ENCODE results near the gene TTC24. TPM values are rescaled to one million over a fixed set of nuclear protein-coding genes. Genes with fewer than 3 reads are reported as not detected.
A peak's percentile ranks its signal among the peaks of the same experiment; 100 is the strongest.

TTC24 gene
- total RNA-seq, 3 donors from 2014 or later: 0.25 to 0.43 (median 0.34) TPM

DNA sequence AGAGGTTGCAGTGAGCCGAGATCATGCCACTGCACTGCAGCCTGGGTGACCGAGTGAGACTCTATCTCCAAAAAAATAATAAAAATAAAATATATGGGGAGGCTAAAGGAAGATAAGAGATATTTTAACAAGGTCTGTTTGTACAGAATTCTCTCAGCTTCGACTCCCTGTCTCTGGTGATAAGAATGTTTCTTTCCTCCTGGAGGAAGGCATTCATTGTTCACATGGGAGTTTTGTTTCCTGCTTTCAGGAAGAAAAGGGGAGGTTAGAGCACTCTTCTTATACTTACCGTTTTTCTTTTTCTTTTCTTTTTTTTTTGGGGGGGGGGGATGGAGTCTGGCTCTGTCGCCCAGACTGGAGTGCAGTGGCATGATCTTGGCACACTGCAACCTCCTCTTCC lies 10.0 kb downstream of the TTC24 start:
- ATAC-seq (no peak), DNase-seq (no peak)
- no peaks in the 10 kb centered on the region for H3K36me3 ChIP-seq (ENCODE audit: low read depth)
- no peak for TF ChIP-seq CTCF (IDR thresholded peaks at IDR 0.05)
- H3K9me3 ChIP-seq: no peaks in the 10 kb centered on the region
- intact Hi-C loops (cut with DNase I, micrococcal nuclease): no loop called here
- peaks cover 11% of the 10 kb centered on the region for H3K4me1 ChIP-seq (ENCODE audit: low read depth)
- no peak overlapping the region for H3K4me3 ChIP-seq

GRCh38 chr1:156590326-156591180 lies 11.0 kb downstream of the TTC24 start:
- DNase-seq: peak in 1 of 3 donors; percentile 20
- ATAC-seq: no peak
- TF ChIP-seq CTCF (IDR thresholded peaks at IDR 0.05): no peak
- Histone ChIP-seq H3K4me3 (no peak overlapping the region), H3K9me3 (no peaks in the 10 kb centered on the region), H3K4me1 (ENCODE audit: low read depth) (peaks cover 11% of the 10 kb centered on the region), H3K36me3 (ENCODE audit: low read depth) (no peaks in the 10 kb centered on the region)
- intact Hi-C loops (cut with DNase I, micrococcal nuclease): no loop called here

DNA sequence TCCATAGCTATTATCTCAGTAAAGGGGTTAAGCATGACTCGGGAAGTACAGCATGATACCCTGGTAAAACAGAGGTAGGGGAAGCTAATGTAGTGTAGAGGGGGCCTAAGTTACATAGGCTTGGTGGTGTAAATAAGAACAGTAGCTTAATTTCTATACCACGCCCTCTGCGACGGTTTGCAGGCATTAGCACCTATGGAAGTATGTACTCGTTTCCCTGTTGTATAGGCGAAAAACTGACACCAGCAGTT lies 11.6 kb downstream of the TTC24 start:
- H3K36me3 ChIP-seq (ENCODE audit: low read depth): no peaks in the 10 kb centered on the region
- TF ChIP-seq CTCF (IDR thresholded peaks at IDR 0.05): no peak
- peak overlapping the region; percentile 27 for H3K4me3 ChIP-seq
- no peaks in the 10 kb centered on the region for H3K9me3 ChIP-seq
- peak in 1 of 3 donors; percentile 49 for DNase-seq
- peak; percentile 30 for ATAC-seq
- peaks cover 11% of the 10 kb centered on the region for H3K4me1 ChIP-seq (ENCODE audit: low read depth)
- intact Hi-C loops (cut with DNase I, micrococcal nuclease): no loop called here

DNA sequence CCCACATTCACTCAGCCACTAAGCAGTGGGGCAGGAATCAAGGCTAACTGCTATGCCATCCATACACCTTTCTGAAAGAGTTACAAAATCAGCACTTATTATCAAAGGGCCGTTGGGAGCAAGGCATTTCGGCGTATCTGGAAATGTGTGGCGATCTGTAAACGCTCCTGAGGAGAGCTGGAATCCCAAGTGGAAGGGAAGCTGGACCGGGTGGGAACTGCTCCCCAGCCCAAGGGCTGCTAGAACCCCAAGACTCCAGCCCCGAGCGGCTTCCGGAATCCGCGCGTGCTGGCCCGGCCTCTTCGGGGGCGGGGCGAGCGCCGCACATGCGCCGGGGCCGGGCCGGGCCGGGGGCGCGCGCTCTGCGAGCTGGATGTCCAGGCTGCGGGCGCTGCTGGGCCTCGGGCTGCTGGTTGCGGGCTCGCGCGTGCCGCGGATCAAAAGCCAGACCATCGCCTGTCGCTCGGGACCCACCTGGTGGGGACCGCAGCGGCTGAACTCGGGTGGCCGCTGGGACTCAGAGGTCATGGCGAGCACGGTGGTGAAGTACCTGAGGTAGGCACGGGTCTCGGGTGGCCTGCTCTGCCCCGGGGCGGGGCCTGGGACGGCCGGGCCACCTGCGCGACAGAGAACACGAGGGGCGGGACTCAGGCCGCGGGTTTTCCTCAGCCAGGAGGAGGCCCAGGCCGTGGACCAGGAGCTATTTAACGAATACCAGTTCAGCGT lies 12.1 kb downstream of the TTC24 start, which contains the start of gene NAXE:
Gene NAXE (plus strand): TSS at position 345 of the 726 bp plus-strand sequence. CDS start 29 bp downstream, at position 374.
- Histone ChIP-seq H3K4me3 (peak within 1 kb of the TSS; percentile 27), H3K9me3 (no peaks in the 10 kb centered on the region), H3K36me3 (ENCODE audit: low read depth) (no peaks in the 10 kb centered on the region), H3K4me1 (ENCODE audit: low read depth) (peaks cover 11% of the 10 kb centered on the region)
- DNase-seq (peak; percentile 81 to 87 (median 86)), ATAC-seq (peak; percentile 96)
- intact Hi-C loops (cut with DNase I, micrococcal nuclease): no loop called here
- no peak for TF ChIP-seq CTCF (IDR thresholded peaks at IDR 0.05)

DNA sequence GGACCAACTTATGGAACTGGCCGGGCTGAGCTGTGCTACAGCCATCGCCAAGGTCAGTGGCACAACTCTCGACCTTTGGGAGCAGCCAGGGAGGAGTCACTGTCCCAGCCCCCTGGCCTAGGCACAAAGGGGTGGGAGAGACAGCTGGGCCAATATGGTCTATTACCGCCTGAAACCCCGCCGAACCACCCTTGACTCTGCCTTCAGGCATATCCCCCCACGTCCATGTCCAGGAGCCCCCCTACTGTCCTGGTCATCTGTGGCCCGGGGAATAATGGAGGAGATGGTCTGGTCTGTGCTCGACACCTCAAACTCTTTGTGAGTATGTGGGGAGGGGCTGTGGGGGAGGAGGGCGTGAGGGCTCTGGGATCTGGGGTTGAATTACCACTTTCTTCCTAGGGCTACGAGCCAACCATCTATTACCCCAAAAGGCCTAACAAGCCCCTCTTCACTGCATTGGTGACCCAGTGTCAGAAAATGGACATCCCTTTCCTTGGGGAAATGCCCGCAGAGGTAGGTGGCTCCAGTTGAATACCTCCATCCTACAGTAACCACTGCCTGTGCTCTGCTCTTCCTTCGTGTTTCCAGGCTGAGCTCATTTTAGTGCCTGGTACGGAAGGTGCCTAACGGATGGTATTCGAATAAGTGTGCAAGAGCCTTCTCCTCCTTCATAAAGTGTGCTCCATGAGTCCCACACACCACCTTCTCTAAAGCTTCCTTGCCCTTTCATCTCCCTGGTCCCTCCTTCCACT lies 12.8 kb downstream of the TTC24 start:
- TF ChIP-seq CTCF (IDR thresholded peaks at IDR 0.05): no peak
- no peaks in the 10 kb centered on the region for H3K9me3 ChIP-seq
- no peak for ATAC-seq
- no peaks in the 10 kb centered on the region for H3K36me3 ChIP-seq (ENCODE audit: low read depth)
- intact Hi-C loops (cut with DNase I, micrococcal nuclease): no loop called here
- peak in 1 of 3 donors; percentile 8 for DNase-seq
- H3K4me1 ChIP-seq (ENCODE audit: low read depth): peaks cover 11% of the 10 kb centered on the region
- H3K4me3 ChIP-seq: peak overlapping the region; percentile 27
